Measurements from ENCODE around the gene FOXJ3.

DNA sequence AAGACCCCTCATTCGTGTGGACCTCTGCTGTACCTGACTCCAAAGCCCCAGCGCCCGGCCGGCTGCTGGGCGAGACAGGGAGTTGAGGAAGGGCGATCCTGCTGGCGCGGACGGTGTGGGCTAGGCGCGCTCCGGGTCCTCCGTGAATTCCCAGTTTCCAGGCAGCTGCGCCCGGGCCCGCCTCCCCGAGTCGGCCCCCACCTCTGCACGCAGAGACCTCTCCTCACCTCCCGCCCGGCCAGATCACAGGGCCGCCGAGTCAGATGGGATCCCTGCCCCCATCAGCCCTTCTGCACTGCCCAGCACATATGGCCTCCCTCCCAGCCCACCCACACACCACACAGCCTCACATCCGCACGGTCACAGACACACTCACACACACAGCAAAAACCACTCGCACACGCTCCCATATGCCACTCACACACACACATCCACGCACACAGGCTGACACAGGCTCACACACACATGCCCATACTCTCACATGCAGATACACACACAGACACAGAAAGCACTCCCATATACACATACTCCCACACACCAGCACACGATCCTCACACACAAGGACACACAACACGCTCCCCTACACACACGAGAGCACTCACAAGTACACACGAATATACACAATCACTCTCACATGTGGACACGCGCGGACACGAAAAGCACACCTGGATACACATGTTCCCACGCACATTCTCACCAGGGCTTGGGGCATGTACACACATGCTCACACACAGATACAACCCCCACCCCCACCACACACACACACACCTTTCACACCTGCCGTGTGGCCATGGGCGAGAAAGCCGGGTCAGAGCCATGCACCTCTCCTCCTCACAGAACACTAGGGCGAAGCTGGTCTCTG, 189.0 kb downstream of the FOXJ3 start:
- TF ChIP-seq, protein P1, sequence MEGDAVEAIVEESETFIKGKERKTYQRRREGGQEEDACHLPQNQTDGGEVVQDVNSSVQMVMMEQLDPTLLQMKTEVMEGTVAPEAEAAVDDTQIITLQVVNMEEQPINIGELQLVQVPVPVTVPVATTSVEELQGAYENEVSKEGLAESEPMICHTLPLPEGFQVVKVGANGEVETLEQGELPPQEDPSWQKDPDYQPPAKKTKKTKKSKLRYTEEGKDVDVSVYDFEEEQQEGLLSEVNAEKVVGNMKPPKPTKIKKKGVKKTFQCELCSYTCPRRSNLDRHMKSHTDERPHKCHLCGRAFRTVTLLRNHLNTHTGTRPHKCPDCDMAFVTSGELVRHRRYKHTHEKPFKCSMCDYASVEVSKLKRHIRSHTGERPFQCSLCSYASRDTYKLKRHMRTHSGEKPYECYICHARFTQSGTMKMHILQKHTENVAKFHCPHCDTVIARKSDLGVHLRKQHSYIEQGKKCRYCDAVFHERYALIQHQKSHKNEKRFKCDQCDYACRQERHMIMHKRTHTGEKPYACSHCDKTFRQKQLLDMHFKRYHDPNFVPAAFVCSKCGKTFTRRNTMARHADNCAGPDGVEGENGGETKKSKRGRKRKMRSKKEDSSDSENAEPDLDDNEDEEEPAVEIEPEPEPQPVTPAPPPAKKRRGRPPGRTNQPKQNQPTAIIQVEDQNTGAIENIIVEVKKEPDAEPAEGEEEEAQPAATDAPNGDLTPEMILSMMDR (IDR thresholded peaks at IDR 0.05): no peak
- no peak for TF ChIP-seq POLR2A (IDR thresholded peaks at IDR 0.05)
